Measurements from ENCODE around the gene LSM14B. TPM values are rescaled to one million over a fixed set of nuclear protein-coding genes. Genes with fewer than 3 reads are reported as not detected.

The LSM14B gene
- total RNA-seq, 4 donors from 2014 or later, result 3.1 to 56.8 (median 45.9) TPM

DNA sequence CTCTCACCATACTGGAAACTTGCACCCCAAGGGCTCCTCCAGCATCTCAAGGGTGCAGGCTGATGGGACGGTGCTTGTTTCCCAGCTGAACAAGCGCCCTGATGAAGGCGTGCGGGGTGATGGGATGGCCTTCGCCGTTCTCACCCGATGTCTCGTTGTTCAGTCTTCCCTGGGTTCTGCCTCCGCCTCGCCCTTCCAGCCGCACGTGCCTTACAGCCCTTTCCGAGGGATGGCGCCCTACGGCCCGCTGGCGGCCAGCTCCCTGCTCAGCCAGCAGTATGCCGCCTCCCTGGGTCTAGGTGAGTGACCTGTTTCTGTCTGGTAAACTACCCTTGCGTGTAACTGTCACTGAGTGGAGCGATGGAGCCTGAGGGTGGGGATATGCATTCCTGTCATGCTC lies 3.9 kb downstream of the LSM14B start:
- H3K4me3 ChIP-seq, result no peak overlapping the region
- TF ChIP-seq, protein P1, sequence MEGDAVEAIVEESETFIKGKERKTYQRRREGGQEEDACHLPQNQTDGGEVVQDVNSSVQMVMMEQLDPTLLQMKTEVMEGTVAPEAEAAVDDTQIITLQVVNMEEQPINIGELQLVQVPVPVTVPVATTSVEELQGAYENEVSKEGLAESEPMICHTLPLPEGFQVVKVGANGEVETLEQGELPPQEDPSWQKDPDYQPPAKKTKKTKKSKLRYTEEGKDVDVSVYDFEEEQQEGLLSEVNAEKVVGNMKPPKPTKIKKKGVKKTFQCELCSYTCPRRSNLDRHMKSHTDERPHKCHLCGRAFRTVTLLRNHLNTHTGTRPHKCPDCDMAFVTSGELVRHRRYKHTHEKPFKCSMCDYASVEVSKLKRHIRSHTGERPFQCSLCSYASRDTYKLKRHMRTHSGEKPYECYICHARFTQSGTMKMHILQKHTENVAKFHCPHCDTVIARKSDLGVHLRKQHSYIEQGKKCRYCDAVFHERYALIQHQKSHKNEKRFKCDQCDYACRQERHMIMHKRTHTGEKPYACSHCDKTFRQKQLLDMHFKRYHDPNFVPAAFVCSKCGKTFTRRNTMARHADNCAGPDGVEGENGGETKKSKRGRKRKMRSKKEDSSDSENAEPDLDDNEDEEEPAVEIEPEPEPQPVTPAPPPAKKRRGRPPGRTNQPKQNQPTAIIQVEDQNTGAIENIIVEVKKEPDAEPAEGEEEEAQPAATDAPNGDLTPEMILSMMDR (IDR thresholded peaks at IDR 0.05), result no peak
- TF ChIP-seq POLR2A (IDR thresholded peaks at IDR 0.05), result no peak
- no peaks in the 10 kb centered on the region for H3K27me3 ChIP-seq
- H3K36me3 ChIP-seq, result no peaks in the 10 kb centered on the region
- no peak for DNase-seq
- no peak overlapping the region for H3K27ac ChIP-seq
- H3K4me1 ChIP-seq, result peaks cover 5 to 11% of the 10 kb centered on the region in 2 donors
- intact Hi-C loops (cut with DNase I; ENCODE audit: low total_unique reads), result loop anchor here (10.0 kb wide), 1 partner anchor 61 kb away; the partner anchor contains the start of gene TAF4
- H3K9me3 ChIP-seq, result no peaks in the 10 kb centered on the region

DNA sequence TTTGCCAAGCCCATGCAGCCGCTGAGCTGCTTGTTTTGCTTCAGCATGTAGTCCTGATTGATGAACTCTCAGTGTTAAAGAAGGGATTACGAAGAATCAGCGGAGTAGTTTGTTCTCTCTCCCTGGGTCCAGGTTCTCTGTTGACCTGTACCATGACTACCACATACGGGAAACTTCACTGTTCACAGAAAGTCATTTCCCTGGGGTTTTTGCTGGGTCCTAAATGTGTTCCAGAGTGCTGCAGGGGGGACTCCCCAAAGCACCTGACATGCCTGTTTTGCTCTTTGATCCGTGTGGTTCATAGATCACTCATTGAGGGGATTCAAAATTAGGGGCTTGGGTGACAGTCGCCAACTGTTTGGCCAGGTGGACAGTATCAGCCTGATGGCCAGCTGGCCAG lies 5.5 kb downstream of the LSM14B start:
- Histone ChIP-seq H3K4me3 (no peak overlapping the region), H3K9me3 (no peaks in the 10 kb centered on the region), H3K27ac (no peak overlapping the region), H3K36me3 (no peaks in the 10 kb centered on the region), H3K27me3 (no peaks in the 10 kb centered on the region), H3K4me1 (peaks cover 5 to 11% of the 10 kb centered on the region in 2 donors)
- intact Hi-C loops (cut with DNase I; ENCODE audit: low total_unique reads), result loop anchor here (10.0 kb wide), 1 partner anchor 63 kb away; the partner anchor contains the start of gene TAF4
- no peak for DNase-seq
- TF ChIP-seq POLR2A (IDR thresholded peaks at IDR 0.05), result no peak
- TF ChIP-seq, protein P1 (IDR thresholded peaks at IDR 0.05), result no peak

GRCh38 chr20:62128502-62128901 lies 6.2 kb downstream of the LSM14B start:
- Histone ChIP-seq H3K9me3 (no peaks in the 10 kb centered on the region), H3K27ac (no peak overlapping the region), H3K4me1 (peaks cover 5 to 8% of the 10 kb centered on the region in 2 donors), H3K4me3 (no peak overlapping the region), H3K36me3 (no peaks in the 10 kb centered on the region), H3K27me3 (no peaks in the 10 kb centered on the region)
- TF ChIP-seq, protein P1 (IDR thresholded peaks at IDR 0.05), result no peak
- no peak for TF ChIP-seq POLR2A (IDR thresholded peaks at IDR 0.05)
- intact Hi-C loops (cut with DNase I; ENCODE audit: low total_unique reads), result loop anchor here (10.0 kb wide), 1 partner anchor 64 kb away; the partner anchor contains the start of gene TAF4
- DNase-seq, result no peak

- no peak for DNase-seq
- Histone ChIP-seq H3K9me3 (no peaks in the 10 kb centered on the region), H3K27me3 (no peaks in the 10 kb centered on the region), H3K36me3 (no peaks in the 10 kb centered on the region), H3K4me1 (no peaks in the 10 kb centered on the region), H3K27ac (no peak overlapping the region), H3K4me3 (no peak overlapping the region)
- intact Hi-C loops (cut with DNase I; ENCODE audit: low total_unique reads), result loop anchor here (10.0 kb wide), 1 partner anchor 65 kb away; the partner anchor contains the start of gene TAF4
- TF ChIP-seq, protein P1 (IDR thresholded peaks at IDR 0.05), result no peak
- no peak for TF ChIP-seq POLR2A (IDR thresholded peaks at IDR 0.05)
Measured at GRCh38 chr20:62129731-62130531, 7.7 kb downstream of the LSM14B start.

Measured in uterus (tissue), 4 donors.